HepG2 (cell line): ENCODE results near the gene AMOTL1. TPM values are rescaled to one million over a fixed set of nuclear protein-coding genes. Genes with fewer than 3 reads are reported as not detected.

Experiments
- ATAC-seq: fragments of 200-7000 bp; cut with Tn5 transposase; 3 replicates; pipeline ENCODE4 v1.9.1; 2020; ENCODE audit warnings: mild to moderate bottlenecking, moderate library complexity
- BruUV-seq: library from RNA; stranded (reverse); fragments of 400-500 nt; replicated peaks from 2 replicates; lab custom pipeline; 2021; lab: Mats Ljungman, UMichigan
- CTCF ChIA-PET: fragments of 300-600 bp; formaldehyde crosslinking; extraction: SDS; loops from one replicate; lab custom pipeline; 2021; ENCODE audit warnings: low total read pairs, inconsistent platforms, low intra/inter-chr PET ratio; lab: Yijun Ruan, JAX
- POLR2A ChIA-PET: fragments of 350-600 bp; sonication (Branson Sonifier 250); formaldehyde crosslinking; loops from one replicate; lab custom pipeline; 2020; ENCODE audit warnings: antibody characterized with exemption, inconsistent platforms; lab: Yijun Ruan, JAX
- DNase-seq: peaks from one replicate; pipeline ENCODE4 v3.0.0-alpha.2; 2015; ENCODE audit warnings: low spot score
- FAIRE-seq: peaks from 3 replicates; lab custom pipeline; 2011; peaks lifted over from hg19 to GRCh38; lab: Jason Lieb, UNC
- H2AFZ ChIP-seq: one replicate; pipeline ENCODE4 v1.6.1; 2011; ENCODE audit warnings: low read length, inconsistent platforms
- H3K27ac ChIP-seq: fragments of 300-600 bp; 3 replicates; pipeline ENCODE4 v1.8.0; 2011; ENCODE audit warnings: mixed run types, mild to moderate bottlenecking, mixed read lengths, low read length, inconsistent platforms; ENCODE audit not compliant: insufficient read depth; ENCODE audit errors: extremely low read length
- H3K27me3 ChIP-seq, 2 experiments: fragments of 200-600 bp in 1 of 2; 2 replicates in 1 of 2; 3 replicates in 1 of 2; pipeline versions ENCODE4 v1.6.0 to v1.8.0; 2011; ENCODE audit warnings: low read length in 2 of 2, mild to moderate bottlenecking in 2 of 2, moderate library complexity in 2 of 2, inconsistent platforms in 1 of 2; ENCODE audit not compliant: insufficient read depth in 2 of 2, control insufficient read depth in 1 of 2
- H3K36me3 ChIP-seq, 2 experiments: fragments of 200-600 bp in 1 of 2; replicated peaks in 1 of 2; 2 replicates in 1 of 2; 3 replicates in 1 of 2; pipeline versions ENCODE4 v1.5.1 to v1.8.0; 2011; ENCODE audit warnings: low read length in 2 of 2, inconsistent platforms in 1 of 2; ENCODE audit not compliant: insufficient read depth in 2 of 2, control insufficient read depth in 1 of 2
- H3K4me1 ChIP-seq: 2 replicates; pipeline ENCODE4 v1.5.1; 2012; ENCODE audit warnings: low read length, inconsistent platforms; ENCODE audit not compliant: insufficient read depth
- H3K4me2 ChIP-seq: 2 replicates; pipeline ENCODE4 v1.6.0; 2011; ENCODE audit warnings: low read depth, low read length, inconsistent platforms
- H3K4me3 ChIP-seq, 3 experiments: fragments of 200-600 bp in 1 of 3; sonication (generic), shearing (Covaris generic) in 1 of 3; replicated peaks in 1 of 3; 2 replicates each; pipeline ENCODE4 v1.5.1; 2011 to 2016; ENCODE audit warnings: low read length in 3 of 3, inconsistent platforms in 2 of 3, low read depth in 2 of 3, mild to moderate bottlenecking in 2 of 3, control low read depth in 1 of 3, mixed read lengths in 1 of 3; ENCODE audit not compliant: insufficient read depth in 1 of 3
- H3K79me2 ChIP-seq: one replicate; pipeline ENCODE4 v1.6.1; 2011; ENCODE audit warnings: low read length, inconsistent platforms; ENCODE audit not compliant: insufficient read depth
- H3K9ac ChIP-seq: 2 replicates; pipeline ENCODE4 v1.6.0; 2011; ENCODE audit warnings: mild to moderate bottlenecking, low read depth, low read length, inconsistent platforms; ENCODE audit not compliant: insufficient read depth
- H3K9me3 ChIP-seq: 2 replicates; pipeline ENCODE4 v1.5.1; 2012; ENCODE audit warnings: mild to moderate bottlenecking, low read length
- H4K20me1 ChIP-seq: 2 replicates; pipeline ENCODE4 v1.6.0; 2011; ENCODE audit warnings: inconsistent platforms, mild to moderate bottlenecking, low read length, moderate library complexity; ENCODE audit not compliant: insufficient read depth
- CHCHD3 ChIP-seq: sonication (generic); formaldehyde crosslinking; IDR thresholded peaks from 2 replicates; pipeline ENCODE4 v1.8.0; 2022; ENCODE audit warnings: mild to moderate bottlenecking, missing genetic modification reagents, moderate library complexity
- HNRNPUL1 ChIP-seq: fragments of 200-400 bp; formaldehyde crosslinking; IDR thresholded peaks from 2 replicates; pipeline ENCODE4 v1.6.1; 2017; ENCODE audit warnings: low read depth, mild to moderate bottlenecking, low read length, moderate library complexity
- PITX1 ChIP-seq: sonication (generic); formaldehyde crosslinking; IDR thresholded peaks from 2 replicates; pipeline ENCODE4 v1.5.1; 2020; ENCODE audit warnings: mild to moderate bottlenecking, missing genetic modification reagents
- POGZ ChIP-seq: sonication (generic); formaldehyde crosslinking; IDR thresholded peaks from 2 replicates; pipeline ENCODE4 v1.4.0; 2020; ENCODE audit warnings: mild to moderate bottlenecking, missing genetic modification reagents
- SAFB2 ChIP-seq: sonication (generic); formaldehyde crosslinking; IDR thresholded peaks from 2 replicates; pipeline ENCODE4 v1.5.1; 2020; ENCODE audit warnings: missing genetic modification reagents, low read depth, mild to moderate bottlenecking, borderline replicate concordance
- ZBTB37 ChIP-seq: sonication (generic); formaldehyde crosslinking; IDR thresholded peaks from 2 replicates; pipeline ENCODE4 v1.4.0; 2020; ENCODE audit warnings: mild to moderate bottlenecking, missing genetic modification reagents
- ZNF362 ChIP-seq: sonication (generic); formaldehyde crosslinking; IDR thresholded peaks from 2 replicates; pipeline ENCODE4 v1.4.0; 2020; ENCODE audit warnings: missing genetic modification reagents, mild to moderate bottlenecking, borderline replicate concordance
- ZNF737 ChIP-seq: sonication (generic); formaldehyde crosslinking; IDR thresholded peaks from 2 replicates; pipeline ENCODE4 v1.5.0; 2020; ENCODE audit warnings: missing genetic modification reagents, mild to moderate bottlenecking, borderline replicate concordance
- ZNF780A ChIP-seq: sonication (generic); formaldehyde crosslinking; IDR thresholded peaks from 2 replicates; pipeline ENCODE4 v1.8.0; 2022; ENCODE audit warnings: mild to moderate bottlenecking, missing genetic modification reagents, moderate library complexity
- ZSCAN30 ChIP-seq: sonication (generic); formaldehyde crosslinking; IDR thresholded peaks from 2 replicates; pipeline ENCODE4 v1.5.0; 2020; ENCODE audit warnings: mild to moderate bottlenecking, missing genetic modification reagents
- WGBS: methylation state at CpG from one replicate; pipeline ENCODE4 v1.1.6; 2017; ENCODE audit warnings: low lambda C conversion rate; 5-methylcytosine and 5-hydroxymethylcytosine counted together
- in situ Hi-C: cut with HindIII; loops from 2 replicates; pipeline ENCODE4 v1.10.0; 2017; ENCODE audit warnings: low pct_unique_long_range_greater_than_20kb; ENCODE audit not compliant: extremely low pct_ligation_motif_present
- intact Hi-C: fragments of 100-400 bp; cut with micrococcal nuclease; formaldehyde crosslinking; loops from one replicate; pipeline ENCODE4 v1.10.0; 2022; ENCODE audit not compliant: unreplicated experiment
- polyA plus RNA-seq, 8 experiments: library from polyadenylated mRNA; depleted of rRNA in 3 of 8; stranded (reverse) in 7 of 8; unstranded in 1 of 8; fragments of >200 nt; fragmentation: Illumina TruSeq in 4 of 8; extraction: Trizol in 4 of 8; gene quantifications; 2 replicates each; pipeline versions ENCODE4 v1.2.1 to v1.2.3, GENCODE V29; 2011 to 2016; ENCODE audit warnings: low read depth in 4 of 8, missing spikeins in 1 of 8, mixed read lengths in 1 of 8; ENCODE audit not compliant: insufficient read depth in 1 of 8
- total RNA-seq, 5 experiments: library from RNA; depleted of rRNA; stranded (reverse); fragments of >200 nt; fragmentation: Illumina TruSeq; extraction: Trizol; gene quantifications; 2 replicates each; pipeline ENCODE4 v1.2.3, GENCODE V29; 2016; ENCODE audit warnings: low read depth in 1 of 5

AMOTL1 gene
- total and polyA plus RNA-seq, 2 of the 13 experiments (the other 11 are each of a cell fraction or from before 2014, with no cell fraction given) = 0.01 to 0.20 TPM

- 32% methylated on average over 5 of the region's 5 CpGs for WGBS
- no TSS peak for BruUV-seq
- H3K4me1 ChIP-seq = no peaks in the 10 kb centered on the region
- H2AFZ ChIP-seq = no peak overlapping the region
- intact Hi-C loops = no loop called here
- DNase-seq (no peak), ATAC-seq (no peak), FAIRE-seq (no peak)
- ChIA-PET POLR2A (no interaction called here), CTCF (no interaction called here)
- in situ Hi-C loops = no loop called here
- no peaks in the 10 kb centered on the region for H3K79me2 ChIP-seq
- no peaks in the 10 kb centered on the region for H3K27me3 ChIP-seq
- no peak overlapping the region for H3K4me3 ChIP-seq
- TF ChIP-seq CHCHD3 (CRISPR knock-in tag) = no peak
- TF ChIP-seq SAFB2 = no peak
- TF ChIP-seq POGZ (CRISPR knock-in tag) = no peak
- no peaks in the 10 kb centered on the region for H3K36me3 ChIP-seq
- no peaks in the 10 kb centered on the region for H4K20me1 ChIP-seq
- H3K9ac ChIP-seq = no peak overlapping the region
- H3K4me2 ChIP-seq = no peak overlapping the region
- no peaks in the 10 kb centered on the region for H3K9me3 ChIP-seq
- H3K27ac ChIP-seq = no peak overlapping the region
Observed at GRCh38 chr11:94751218-94751609, 16.9 kb upstream of the AMOTL1 start.

- H3K79me2 ChIP-seq = no peaks in the 10 kb centered on the region
- H4K20me1 ChIP-seq = no peaks in the 10 kb centered on the region
- ATAC-seq = no peak
- DNase-seq = no peak
- H3K27ac ChIP-seq = no peak overlapping the region
- no peak overlapping the region for H3K9ac ChIP-seq
- no peaks in the 10 kb centered on the region for H3K27me3 ChIP-seq
- ChIA-PET POLR2A (no interaction called here), CTCF (no interaction called here)
- no peak overlapping the region for H3K4me3 ChIP-seq
- H2AFZ ChIP-seq = no peak overlapping the region
- intact Hi-C loops (no loop called here), in situ Hi-C loops (no loop called here)
- no peaks in the 10 kb centered on the region for H3K9me3 ChIP-seq
- H3K4me2 ChIP-seq = no peak overlapping the region
- 34% methylated on average over 5 of the region's 5 CpGs for WGBS
- no TSS peak for BruUV-seq
- H3K36me3 ChIP-seq = no peaks in the 10 kb centered on the region
- no peaks in the 10 kb centered on the region for H3K4me1 ChIP-seq
- no peak for FAIRE-seq
- TF ChIP-seq ZSCAN30 (no peak), ZNF362 (CRISPR knock-in tag) (no peak), ZBTB37 (CRISPR knock-in tag) (no peak), ZNF737 (CRISPR knock-in tag) (no peak), PITX1 (CRISPR knock-in tag) (no peak), HNRNPUL1 (no peak), ZNF780A (CRISPR knock-in tag) (no peak)
- TF ChIP-seq, all 625 proteins: peak for 0
Observed at GRCh38 chr11:94751786-94752185, 16.4 kb upstream of the AMOTL1 start.
